ENCODE data around the gene SPIRE1.
"Not testable (repeated sequence)": the region's sequence is repeated elsewhere in the genome, so short reads cannot be mapped to it uniquely, and the experiment has no call there.

The SPIRE1 gene

DNA sequence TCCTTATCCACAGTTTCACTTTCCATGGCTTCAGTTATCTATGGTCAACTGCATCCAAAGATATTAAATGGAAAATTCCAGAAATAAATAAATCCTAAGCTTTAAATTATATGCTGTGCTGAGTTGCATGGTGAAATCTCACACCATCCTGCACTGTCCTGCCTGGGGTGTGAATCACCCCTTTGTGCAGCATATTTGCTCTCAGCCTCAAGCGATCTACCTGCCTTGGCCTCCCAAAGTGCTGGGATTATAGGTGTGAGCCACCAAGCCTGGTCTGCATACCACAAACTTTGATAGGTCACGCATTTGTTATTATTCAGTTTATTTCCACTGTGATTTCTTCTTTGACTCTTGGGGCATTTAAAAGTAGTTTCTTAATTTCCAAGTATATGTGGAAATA, 117.2 kb downstream of the SPIRE1 start:
- Histone ChIP-seq H3K4me2 (ENCODE audit: insufficient read depth, low read length) (no peak overlapping the region), H3K4me3 (ENCODE audit: low read depth in 1 of 2, low read length in 2 of 2) (no peak overlapping the region), H4K20me1 (ENCODE audit: insufficient read depth, low read length) (no peaks in the 10 kb centered on the region), H3K79me2 (ENCODE audit: insufficient read depth, low read length) (no peaks in the 10 kb centered on the region), H3K9me3 (ENCODE audit: insufficient read depth, low read length, severe bottlenecking) (peaks cover 11% of the 10 kb centered on the region), H3K9ac (ENCODE audit: low read depth, low read length) (no peak overlapping the region), H3K27ac (ENCODE audit: low read length) (no peak overlapping the region), H3K27me3 (ENCODE audit: insufficient read depth, low read length, poor library complexity) (peaks cover 3% of the 10 kb centered on the region), H3K36me3 (ENCODE audit: insufficient read depth, low read length) (no peaks in the 10 kb centered on the region), H3K4me1 (ENCODE audit: insufficient read depth, low read length) (no peaks in the 10 kb centered on the region), H2AFZ (ENCODE audit: low read depth, low read length) (no peak overlapping the region)
- TF ChIP-seq, protein P1, sequence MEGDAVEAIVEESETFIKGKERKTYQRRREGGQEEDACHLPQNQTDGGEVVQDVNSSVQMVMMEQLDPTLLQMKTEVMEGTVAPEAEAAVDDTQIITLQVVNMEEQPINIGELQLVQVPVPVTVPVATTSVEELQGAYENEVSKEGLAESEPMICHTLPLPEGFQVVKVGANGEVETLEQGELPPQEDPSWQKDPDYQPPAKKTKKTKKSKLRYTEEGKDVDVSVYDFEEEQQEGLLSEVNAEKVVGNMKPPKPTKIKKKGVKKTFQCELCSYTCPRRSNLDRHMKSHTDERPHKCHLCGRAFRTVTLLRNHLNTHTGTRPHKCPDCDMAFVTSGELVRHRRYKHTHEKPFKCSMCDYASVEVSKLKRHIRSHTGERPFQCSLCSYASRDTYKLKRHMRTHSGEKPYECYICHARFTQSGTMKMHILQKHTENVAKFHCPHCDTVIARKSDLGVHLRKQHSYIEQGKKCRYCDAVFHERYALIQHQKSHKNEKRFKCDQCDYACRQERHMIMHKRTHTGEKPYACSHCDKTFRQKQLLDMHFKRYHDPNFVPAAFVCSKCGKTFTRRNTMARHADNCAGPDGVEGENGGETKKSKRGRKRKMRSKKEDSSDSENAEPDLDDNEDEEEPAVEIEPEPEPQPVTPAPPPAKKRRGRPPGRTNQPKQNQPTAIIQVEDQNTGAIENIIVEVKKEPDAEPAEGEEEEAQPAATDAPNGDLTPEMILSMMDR (IDR thresholded peaks at IDR 0.05; ENCODE audit: borderline replicate concordance, extremely low read depth, low read length, poor library complexity, severe bottlenecking), result no peak
- TF ChIP-seq EZH2 (IDR thresholded peaks at IDR 0.05; ENCODE audit: borderline replicate concordance, low read depth, low read length, severe bottlenecking), result no peak
- DNase-seq (no peak), ATAC-seq (ENCODE audit: insufficient read depth, low read depth) (no peak)

DNA sequence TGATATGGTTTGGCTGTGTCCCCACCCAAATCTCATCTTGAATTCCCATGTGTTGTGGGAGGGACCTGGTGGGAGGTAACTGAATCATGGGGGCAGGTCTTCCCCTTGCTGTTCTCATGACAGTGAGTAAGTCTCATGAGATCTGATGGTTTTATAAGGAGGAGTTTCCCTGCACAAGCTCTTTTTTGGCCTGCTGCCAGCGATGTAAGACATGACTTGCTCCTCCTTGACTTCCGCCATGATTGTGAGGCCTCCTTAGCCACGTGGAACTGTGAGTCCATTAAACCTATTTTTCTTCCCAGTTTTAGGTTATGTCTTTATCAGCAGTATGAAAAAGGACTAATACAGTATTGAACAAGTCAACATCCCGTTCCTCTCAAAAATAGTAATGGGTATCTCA, 118.7 kb downstream of the SPIRE1 start:
- H3K79me2 ChIP-seq (ENCODE audit: insufficient read depth, low read length); H3K4me3 ChIP-seq (ENCODE audit: low read depth in 1 of 2, low read length in 2 of 2); ATAC-seq (ENCODE audit: insufficient read depth, low read depth); H3K9ac ChIP-seq (ENCODE audit: low read depth, low read length); H3K4me1 ChIP-seq (ENCODE audit: insufficient read depth, low read length); H3K27me3 ChIP-seq (ENCODE audit: insufficient read depth, low read length, poor library complexity); H3K4me2 ChIP-seq (ENCODE audit: insufficient read depth, low read length); H4K20me1 ChIP-seq (ENCODE audit: insufficient read depth, low read length); H3K36me3 ChIP-seq (ENCODE audit: insufficient read depth, low read length); H3K27ac ChIP-seq (ENCODE audit: low read length); DNase-seq; H2AFZ ChIP-seq (ENCODE audit: low read depth, low read length): not testable (repeated sequence)
- H3K9me3 ChIP-seq (ENCODE audit: insufficient read depth, low read length, severe bottlenecking), result peaks cover 11% of the 10 kb centered on the region

DNA sequence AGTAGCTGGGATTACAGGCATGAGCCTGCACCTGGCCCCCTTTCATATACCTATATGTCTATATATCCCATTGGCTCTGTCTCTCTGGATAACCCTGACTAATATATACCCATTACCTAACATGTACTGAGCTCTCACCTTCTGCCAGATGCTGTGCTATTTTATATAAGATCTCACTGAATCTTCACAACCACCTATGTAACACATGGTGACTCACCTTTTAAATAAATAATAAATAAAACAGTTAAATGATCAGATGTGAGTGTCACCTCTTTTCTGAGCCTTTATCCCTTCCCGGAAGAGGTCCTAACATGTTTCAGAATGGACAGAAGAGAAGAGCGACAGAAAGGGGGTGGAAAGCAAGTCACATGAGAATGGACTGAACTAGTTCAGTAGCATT, 123.1 kb downstream of the SPIRE1 start:
- no peak overlapping the region for H3K4me2 ChIP-seq (ENCODE audit: insufficient read depth, low read length)
- no peaks in the 10 kb centered on the region for H3K79me2 ChIP-seq (ENCODE audit: insufficient read depth, low read length)
- H3K9me3 ChIP-seq (ENCODE audit: insufficient read depth, low read length, severe bottlenecking), result no peaks in the 10 kb centered on the region
- no peaks in the 10 kb centered on the region for H3K36me3 ChIP-seq (ENCODE audit: insufficient read depth, low read length)
- ATAC-seq (ENCODE audit: insufficient read depth, low read depth) (no peak), DNase-seq (no peak)
- H3K9ac ChIP-seq (ENCODE audit: low read depth, low read length), result no peak overlapping the region
- TF ChIP-seq EZH2 (IDR thresholded peaks at IDR 0.05; ENCODE audit: borderline replicate concordance, low read depth, low read length, severe bottlenecking), result no peak
- TF ChIP-seq, protein P1 (IDR thresholded peaks at IDR 0.05; ENCODE audit: borderline replicate concordance, extremely low read depth, low read length, poor library complexity, severe bottlenecking), result no peak
- H3K4me3 ChIP-seq (ENCODE audit: low read depth in 1 of 2, low read length in 2 of 2), result no peak overlapping the region
- H2AFZ ChIP-seq (ENCODE audit: low read depth, low read length), result no peak overlapping the region
- no peaks in the 10 kb centered on the region for H3K4me1 ChIP-seq (ENCODE audit: insufficient read depth, low read length)
- no peak overlapping the region for H3K27ac ChIP-seq (ENCODE audit: low read length)
- H3K27me3 ChIP-seq (ENCODE audit: insufficient read depth, low read length, poor library complexity), result peaks cover 10% of the 10 kb centered on the region
- H4K20me1 ChIP-seq (ENCODE audit: insufficient read depth, low read length), result no peaks in the 10 kb centered on the region

DNA sequence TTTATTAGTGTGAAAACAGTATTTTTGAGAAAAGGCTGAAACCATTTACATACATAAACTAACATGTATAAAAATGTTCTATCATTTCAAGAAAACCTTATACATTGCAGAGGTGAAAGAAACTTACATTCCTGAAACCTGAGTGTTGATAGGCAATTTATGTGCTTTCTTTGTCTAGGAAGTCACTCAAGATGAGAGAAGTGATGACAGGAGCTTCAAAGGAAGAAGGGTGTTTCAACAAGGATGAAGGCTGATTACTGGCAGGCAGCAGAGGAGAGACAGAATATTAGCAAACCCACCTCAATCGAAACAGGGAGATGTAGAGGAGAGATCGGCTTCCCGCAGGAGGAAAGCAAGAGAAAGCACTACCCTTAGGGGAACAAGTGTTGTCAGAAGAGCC, 125.2 kb downstream of the SPIRE1 start:
- Histone ChIP-seq H3K4me1 (ENCODE audit: insufficient read depth, low read length) (no peaks in the 10 kb centered on the region), H3K27ac (ENCODE audit: low read length) (no peak overlapping the region), H3K27me3 (ENCODE audit: insufficient read depth, low read length, poor library complexity) (peaks cover 10% of the 10 kb centered on the region), H3K4me3 (ENCODE audit: low read depth in 1 of 2, low read length in 2 of 2) (no peak overlapping the region), H2AFZ (ENCODE audit: low read depth, low read length) (no peak overlapping the region), H4K20me1 (ENCODE audit: insufficient read depth, low read length) (no peaks in the 10 kb centered on the region), H3K79me2 (ENCODE audit: insufficient read depth, low read length) (no peaks in the 10 kb centered on the region), H3K9ac (ENCODE audit: low read depth, low read length) (no peak overlapping the region), H3K36me3 (ENCODE audit: insufficient read depth, low read length) (no peaks in the 10 kb centered on the region), H3K9me3 (ENCODE audit: insufficient read depth, low read length, severe bottlenecking) (no peaks in the 10 kb centered on the region), H3K4me2 (ENCODE audit: insufficient read depth, low read length) (no peak overlapping the region)
- ATAC-seq (ENCODE audit: insufficient read depth, low read depth) (no peak), DNase-seq (no peak)
- no peak for TF ChIP-seq EZH2 (IDR thresholded peaks at IDR 0.05; ENCODE audit: borderline replicate concordance, low read depth, low read length, severe bottlenecking)
- TF ChIP-seq, protein P1 (IDR thresholded peaks at IDR 0.05; ENCODE audit: borderline replicate concordance, extremely low read depth, low read length, poor library complexity, severe bottlenecking), result no peak
